Adipocyte (in vitro differentiated cells): ENCODE data around the gene RGN.

Experiments used
- DNase-seq: peaks from one replicate; pipeline ENCODE4 v3.0.0-alpha.2; 2015; ENCODE audit warnings: low read depth
- H3K27me3 ChIP-seq: replicated peaks from 2 replicates; pipeline ENCODE4 v1.7.0; 2013; ENCODE audit warnings: mild to moderate bottlenecking, low read length, moderate library complexity; ENCODE audit not compliant: control insufficient read depth, insufficient read depth
- H3K36me3 ChIP-seq: 2 replicates; pipeline ENCODE4 v1.7.0; 2013; ENCODE audit warnings: low read length, mild to moderate bottlenecking, moderate library complexity; ENCODE audit not compliant: control insufficient read depth, insufficient read depth, severe bottlenecking
- H3K4me1 ChIP-seq: 2 replicates; pipeline ENCODE4 v1.7.0; 2013; ENCODE audit warnings: mild to moderate bottlenecking, low read length, moderate library complexity; ENCODE audit not compliant: control insufficient read depth, insufficient read depth
- H3K4me3 ChIP-seq: 2 replicates; pipeline ENCODE4 v1.7.0; 2013; ENCODE audit warnings: mild to moderate bottlenecking, low read length, moderate library complexity
- H3K9ac ChIP-seq: 2 replicates; pipeline ENCODE4 v1.7.0; 2013; ENCODE audit warnings: mild to moderate bottlenecking, low read length, moderate library complexity
- H3K9me3 ChIP-seq: 2 replicates; pipeline ENCODE4 v1.7.0; 2013; ENCODE audit warnings: mild to moderate bottlenecking, low read length, moderate library complexity; ENCODE audit not compliant: control insufficient read depth

RGN gene

DNA sequence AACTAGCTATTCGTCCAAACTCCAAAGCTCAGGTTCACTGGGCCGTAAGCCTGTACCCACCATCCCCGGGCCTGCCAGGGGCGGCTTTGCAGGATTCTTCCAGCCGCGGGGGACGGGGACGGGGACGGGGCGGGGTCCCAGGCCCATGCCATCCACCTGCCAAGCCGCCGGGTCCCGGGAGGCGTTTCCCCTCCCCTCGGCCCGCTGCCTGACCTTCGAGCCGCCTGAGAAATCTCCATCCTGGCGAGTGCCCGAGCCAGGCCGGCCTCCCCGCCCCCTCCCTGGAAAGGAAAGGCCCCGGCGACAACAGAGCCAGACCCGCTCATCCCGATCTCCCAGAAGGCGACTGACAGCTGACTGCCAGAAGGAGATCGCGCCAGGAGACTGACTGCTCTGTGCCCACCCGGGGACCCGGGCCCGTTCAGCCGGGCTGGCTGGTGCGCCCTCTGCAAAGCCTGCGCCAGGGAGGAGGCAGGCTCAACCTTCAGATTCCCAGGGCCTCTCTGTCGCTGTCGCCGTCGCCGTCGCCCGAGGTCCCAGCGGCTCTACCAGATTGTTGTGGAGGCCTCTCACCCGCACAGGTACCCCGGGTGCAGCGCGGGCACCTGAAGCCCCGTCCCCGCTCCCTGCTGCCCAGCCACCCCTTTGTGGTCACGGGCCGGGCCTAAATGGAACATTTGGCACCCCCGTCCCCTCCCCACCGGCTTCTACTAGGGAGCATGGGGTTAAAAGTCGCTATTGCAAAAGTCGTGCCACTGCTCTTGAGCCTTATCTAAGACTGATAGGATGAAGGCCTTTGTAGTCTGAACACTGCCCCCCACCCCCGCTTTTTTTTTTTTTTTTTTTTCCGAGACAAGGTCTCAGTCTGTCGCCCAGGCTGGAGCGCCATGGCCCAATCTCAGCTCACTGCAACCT, at the start of gene RGN:
Gene RGN (plus strand): TSS at position 315 of the 915 bp plus-strand sequence. CDS start 2,702 bp downstream, outside the sequence.
- no peak for DNase-seq
- Histone ChIP-seq H3K4me1 (no peaks in the 10 kb centered on the region), H3K4me3 (peak within 1 kb of the TSS; percentile 64), H3K27me3 (peaks cover 13% of the 10 kb centered on the region), H3K9ac (no peak within 1 kb of the TSS), H3K36me3 (no peaks in the 10 kb centered on the region), H3K9me3 (no peaks in the 10 kb centered on the region)

DNA sequence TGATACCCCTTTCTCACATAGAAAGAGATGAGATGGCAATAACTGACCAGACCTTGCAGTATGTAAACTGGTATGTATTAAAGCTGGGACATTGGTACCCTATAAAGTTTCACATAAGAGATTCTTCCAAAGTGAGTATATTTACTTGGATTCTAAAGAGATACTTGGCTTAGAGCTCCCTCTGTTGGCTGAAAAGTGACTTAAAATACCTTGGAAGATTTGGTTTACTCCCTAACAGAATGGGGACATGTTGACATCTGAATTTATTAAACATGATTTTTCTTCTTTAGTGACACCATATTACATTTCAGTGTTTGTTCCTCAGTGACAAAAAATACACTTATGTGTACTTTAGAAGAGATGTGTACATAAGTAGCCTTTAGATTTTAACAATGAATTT, 47.9 kb upstream of the RGN start:
- H3K4me1 ChIP-seq, result no peaks in the 10 kb centered on the region
- no peaks in the 10 kb centered on the region for H3K9me3 ChIP-seq
- H3K4me3 ChIP-seq, result no peak overlapping the region
- H3K27me3 ChIP-seq, result peaks cover 32% of the 10 kb centered on the region
- no peaks in the 10 kb centered on the region for H3K36me3 ChIP-seq
- DNase-seq, result peak; percentile 88
- H3K9ac ChIP-seq, result no peak overlapping the region

DNA sequence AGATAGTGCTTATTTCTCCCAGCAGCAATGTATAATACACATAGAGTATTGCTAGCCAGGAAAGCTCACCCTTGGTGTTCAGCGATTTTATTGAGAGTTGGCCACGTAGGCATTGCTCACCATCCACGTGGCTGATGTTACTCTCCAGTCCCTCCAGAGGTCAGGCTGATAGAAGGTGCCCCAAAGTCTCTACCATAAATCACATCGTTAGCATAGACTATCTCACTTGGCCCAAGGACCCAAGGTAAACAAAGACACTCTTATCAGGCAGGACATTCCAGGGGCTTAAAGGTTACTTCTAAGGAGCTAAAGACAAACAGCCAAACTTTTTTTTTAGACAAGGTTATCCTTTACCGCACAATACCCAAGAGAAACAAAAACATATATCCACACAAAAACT, 30.3 kb upstream of the RGN start:
- no peak overlapping the region for H3K4me3 ChIP-seq
- H3K9ac ChIP-seq, result no peak overlapping the region
- no peaks in the 10 kb centered on the region for H3K36me3 ChIP-seq
- H3K27me3 ChIP-seq, result peaks cover 8% of the 10 kb centered on the region
- no peaks in the 10 kb centered on the region for H3K4me1 ChIP-seq
- H3K9me3 ChIP-seq, result peaks cover 36% of the 10 kb centered on the region
- DNase-seq, result no peak

DNA sequence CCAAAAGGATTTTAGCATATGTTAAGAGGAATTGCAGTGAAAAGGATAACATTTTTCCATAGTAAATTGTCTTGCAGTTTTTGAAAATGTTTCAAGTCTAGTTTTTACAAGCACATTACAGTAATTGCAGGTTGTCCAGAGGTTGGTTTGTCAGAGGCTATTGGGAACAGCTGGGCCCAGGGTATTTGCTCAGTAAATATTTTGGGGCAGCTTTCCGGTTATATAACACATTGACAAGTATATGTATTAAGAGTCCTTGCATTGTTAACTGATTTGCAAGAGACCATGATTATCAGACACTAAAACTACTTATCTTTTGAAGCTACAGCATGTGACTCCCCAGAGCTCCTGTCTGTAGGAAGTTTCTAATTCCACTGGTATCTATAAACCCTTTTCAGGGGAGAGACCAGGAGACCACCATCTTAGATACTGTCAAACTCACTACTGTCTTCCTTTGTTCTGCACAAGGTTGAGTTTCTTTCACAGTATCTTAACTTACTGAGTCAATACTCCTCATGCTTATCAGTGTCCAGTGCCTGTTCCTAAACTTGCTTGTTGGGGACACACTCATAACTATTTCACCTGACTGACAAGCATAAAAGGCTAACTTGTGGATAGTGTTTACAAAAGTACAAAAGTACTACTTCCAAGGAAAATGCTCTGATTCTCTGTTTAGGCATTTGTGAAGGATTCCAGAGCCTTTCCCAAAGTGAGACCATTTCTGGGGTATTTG, 18.9 kb upstream of the RGN start:
- Histone ChIP-seq H3K4me3 (no peak overlapping the region), H3K27me3 (peaks cover 26% of the 10 kb centered on the region), H3K9ac (no peak overlapping the region), H3K36me3 (peaks cover 7% of the 10 kb centered on the region), H3K4me1 (no peaks in the 10 kb centered on the region), H3K9me3 (peaks cover under 1% of the 10 kb centered on the region)
- DNase-seq, result no peak

DNA sequence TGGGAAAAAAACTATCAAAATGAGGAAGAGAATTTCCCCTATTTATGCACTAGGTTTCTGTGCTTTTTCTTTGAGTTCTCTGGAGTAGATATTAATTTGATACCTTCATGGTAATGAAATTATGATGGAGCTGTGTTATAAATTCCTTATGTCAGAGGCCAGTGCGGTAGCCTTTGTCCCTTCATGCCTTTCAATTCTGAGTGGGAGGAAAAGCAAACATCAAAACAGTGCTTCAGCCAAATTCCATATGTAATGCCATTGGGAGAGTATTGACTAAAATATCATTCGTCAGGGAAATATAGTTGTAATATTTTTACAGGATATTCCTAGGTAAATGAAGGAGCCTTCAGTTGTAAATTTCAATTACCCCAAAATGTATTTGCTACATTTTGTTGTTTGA, 17.5 kb upstream of the RGN start:
- no peak overlapping the region for H3K4me3 ChIP-seq
- H3K27me3 ChIP-seq, result peaks cover 29% of the 10 kb centered on the region
- no peaks in the 10 kb centered on the region for H3K9me3 ChIP-seq
- no peak for DNase-seq
- no peaks in the 10 kb centered on the region for H3K4me1 ChIP-seq
- peaks cover 7% of the 10 kb centered on the region for H3K36me3 ChIP-seq
- H3K9ac ChIP-seq, result no peak overlapping the region

DNA sequence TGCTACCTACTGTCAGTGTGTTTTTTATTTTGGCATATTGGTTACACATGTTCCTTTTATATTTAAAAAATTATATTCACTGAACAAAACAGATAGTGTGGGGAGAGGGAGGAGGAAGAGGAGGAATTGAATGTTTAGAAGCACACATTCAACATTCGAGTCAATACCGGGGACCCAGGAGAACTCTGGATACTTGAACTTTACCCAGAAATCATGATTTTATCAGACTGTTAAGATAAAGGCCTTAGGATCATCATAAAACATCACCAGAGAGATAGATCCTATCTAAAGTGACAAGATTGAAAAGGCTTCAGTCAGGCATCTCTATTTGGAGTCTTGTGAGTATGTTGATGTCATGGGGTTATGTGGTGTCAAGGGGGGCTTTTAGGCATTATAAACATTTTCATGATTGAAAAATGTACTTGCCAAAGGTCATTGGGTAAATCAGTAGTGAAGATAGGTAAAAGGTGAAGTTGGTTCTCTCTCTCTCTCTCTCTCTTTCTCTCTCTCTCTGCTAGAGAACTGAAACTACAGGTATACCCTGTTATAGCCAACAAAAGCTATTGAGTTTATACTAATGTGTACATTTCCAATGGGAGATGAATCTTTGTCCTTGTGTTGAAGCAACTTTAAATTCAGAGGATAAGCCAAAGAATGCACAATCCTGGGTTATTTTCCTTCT, 16.9 kb upstream of the RGN start:
- no peaks in the 10 kb centered on the region for H3K9me3 ChIP-seq
- no peak for DNase-seq

DNA sequence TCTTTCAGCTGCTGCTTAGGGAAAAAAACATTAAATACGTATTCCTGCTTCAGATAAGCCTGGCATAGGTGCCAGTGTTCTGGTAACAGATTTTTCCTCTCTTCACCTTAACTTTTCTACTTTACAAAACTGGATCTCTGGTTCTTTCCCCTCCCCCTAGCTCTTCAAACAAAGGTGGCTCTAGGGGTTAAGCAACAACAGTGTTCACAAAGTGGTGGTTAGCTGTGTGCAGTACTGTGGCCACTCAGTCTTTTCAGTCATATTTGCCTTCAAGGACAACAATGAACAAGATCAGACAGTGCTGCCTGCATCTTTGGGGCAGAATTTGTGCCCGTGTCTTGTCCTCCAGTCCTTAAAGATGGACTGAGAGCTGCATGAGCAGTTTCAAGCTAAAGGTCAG, 15.1 kb upstream of the RGN start:
- Histone ChIP-seq H3K4me1 (no peaks in the 10 kb centered on the region), H3K9ac (no peak overlapping the region), H3K4me3 (no peak overlapping the region), H3K36me3 (peaks cover 6% of the 10 kb centered on the region), H3K9me3 (no peaks in the 10 kb centered on the region), H3K27me3 (peaks cover 28% of the 10 kb centered on the region)
- no peak for DNase-seq

More for the DNA sequence above, 16.9 kb upstream of the RGN start:
- Histone ChIP-seq H3K4me1 (no peaks in the 10 kb centered on the region), H3K9ac (no peak overlapping the region), H3K36me3 (peaks cover 7% of the 10 kb centered on the region), H3K4me3 (no peak overlapping the region), H3K27me3 (peaks cover 29% of the 10 kb centered on the region)

DNA sequence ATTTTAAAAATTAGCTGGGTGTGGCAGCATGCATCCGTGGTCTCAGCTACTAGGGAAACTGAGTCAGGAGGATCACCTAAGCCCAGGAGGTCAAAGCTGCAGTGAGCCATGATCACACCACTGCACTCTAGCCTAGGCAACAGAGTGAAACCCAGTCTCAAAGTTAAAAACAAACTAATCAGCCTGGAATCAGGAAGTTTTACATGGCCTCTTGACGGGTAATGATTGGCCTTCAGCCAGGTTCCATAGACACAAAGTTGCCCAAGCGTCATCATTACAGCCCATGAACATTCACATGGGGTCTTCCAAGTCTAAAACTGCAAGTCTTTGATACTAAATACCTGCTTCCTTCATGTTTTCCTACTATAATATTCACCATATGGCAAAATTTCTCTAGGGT, 10.0 kb upstream of the RGN start:
- peaks cover 25% of the 10 kb centered on the region for H3K27me3 ChIP-seq
- H3K9me3 ChIP-seq, result no peaks in the 10 kb centered on the region
- no peaks in the 10 kb centered on the region for H3K36me3 ChIP-seq
- no peak overlapping the region for H3K9ac ChIP-seq
- no peak for DNase-seq
- no peak overlapping the region for H3K4me3 ChIP-seq
- no peaks in the 10 kb centered on the region for H3K4me1 ChIP-seq

DNA sequence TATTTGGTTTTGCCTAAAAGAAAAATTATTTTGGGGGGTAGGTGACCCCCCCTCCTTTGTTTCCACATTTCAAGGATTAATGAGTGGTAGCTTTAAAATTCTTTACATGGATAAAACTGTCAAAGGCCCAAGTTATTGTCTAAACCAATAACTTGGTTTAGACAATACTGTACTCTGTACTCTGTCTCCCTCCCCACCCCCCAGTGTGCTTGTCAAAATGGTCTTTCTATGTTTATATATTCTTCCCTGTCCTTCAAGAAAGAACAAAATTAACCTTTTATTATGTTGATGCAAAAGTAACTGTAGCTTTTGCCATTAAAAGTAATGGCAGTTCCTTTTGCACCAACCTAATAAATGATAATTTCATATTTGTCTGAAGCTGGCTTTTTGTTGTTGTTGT, 9.5 kb upstream of the RGN start:
- H3K27me3 ChIP-seq, result peaks cover 25% of the 10 kb centered on the region
- no peak for DNase-seq
- no peak overlapping the region for H3K4me3 ChIP-seq
- H3K9ac ChIP-seq, result no peak overlapping the region
- no peaks in the 10 kb centered on the region for H3K36me3 ChIP-seq
- H3K9me3 ChIP-seq, result no peaks in the 10 kb centered on the region
- no peaks in the 10 kb centered on the region for H3K4me1 ChIP-seq

DNA sequence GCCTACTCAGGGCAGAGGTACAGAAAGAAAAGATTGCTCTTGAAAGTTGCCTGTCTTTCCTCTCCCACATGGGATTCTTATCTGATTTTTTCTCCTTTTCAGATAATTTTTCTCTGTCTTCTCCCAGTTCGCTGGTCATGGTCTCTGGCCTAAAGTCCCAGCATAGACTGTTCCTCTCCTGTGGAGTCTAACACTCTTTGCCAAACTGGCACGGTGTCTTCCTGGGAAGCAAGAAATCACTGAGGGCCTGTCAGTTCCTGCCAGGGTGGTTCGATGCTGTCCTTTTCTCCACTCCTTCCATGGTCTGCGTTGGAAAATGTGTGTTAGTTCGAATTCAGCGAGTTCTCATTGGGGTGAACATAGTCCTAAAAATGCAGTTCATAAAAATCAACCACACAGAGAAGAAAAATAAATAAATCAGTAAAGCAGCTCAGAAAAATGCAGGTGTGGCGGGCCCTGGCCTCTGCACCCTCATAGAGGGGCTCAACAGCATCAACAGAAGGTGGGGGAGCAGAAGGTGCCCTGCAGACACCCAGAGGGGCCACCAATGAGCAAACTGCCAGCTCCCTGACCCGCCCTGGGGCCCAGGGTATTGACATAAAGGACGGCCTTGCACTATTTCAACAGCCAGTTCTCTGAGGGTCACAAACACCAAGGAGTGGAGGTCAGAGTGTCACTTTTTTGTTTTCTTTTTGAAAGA, 2.1 kb downstream of the RGN start:
- DNase-seq, result no peak
- H3K36me3 ChIP-seq, result no peaks in the 10 kb centered on the region

DNA sequence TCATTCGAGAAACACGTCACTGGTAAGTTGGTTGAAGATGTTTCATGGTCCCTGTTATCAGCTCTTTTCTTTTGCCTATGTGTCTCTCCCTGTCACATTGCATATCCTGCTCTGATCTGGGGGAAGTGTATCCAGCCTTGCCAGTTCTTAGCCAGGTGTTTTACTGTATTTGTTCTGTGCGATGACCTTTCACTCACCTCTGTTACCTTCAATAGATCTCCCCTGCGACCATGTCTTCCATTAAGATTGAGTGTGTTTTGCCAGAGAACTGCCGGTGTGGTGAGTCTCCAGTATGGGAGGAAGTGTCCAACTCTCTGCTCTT, 2.6 kb downstream of the RGN start:
- H3K27me3 ChIP-seq, result peaks cover 7% of the 10 kb centered on the region
- H3K9ac ChIP-seq, result no peak overlapping the region
- H3K36me3 ChIP-seq, result no peaks in the 10 kb centered on the region
- H3K9me3 ChIP-seq, result no peaks in the 10 kb centered on the region
- H3K4me1 ChIP-seq, result no peaks in the 10 kb centered on the region
- no peak overlapping the region for H3K4me3 ChIP-seq
- DNase-seq, result no peak

More for the DNA sequence above, 2.1 kb downstream of the RGN start:
- H3K27me3 ChIP-seq, result peaks cover 8% of the 10 kb centered on the region
- no peak overlapping the region for H3K9ac ChIP-seq
- H3K9me3 ChIP-seq, result no peaks in the 10 kb centered on the region
- no peaks in the 10 kb centered on the region for H3K4me1 ChIP-seq
- H3K4me3 ChIP-seq, result no peak overlapping the region
